HG02798 (cell line): Measurements from ENCODE around the gene RBL2.
"Not testable (repeated sequence)": the region's sequence is repeated elsewhere in the genome, so short reads cannot be mapped to it uniquely, and the experiment has no call there.

Experiments
- ATAC-seq: cut with Tn5 transposase; IDR thresholded peaks from one replicate; pipeline ENCODE4 v1.9.1; 2021; ENCODE audit warnings: mild to moderate bottlenecking; ENCODE audit not compliant: unreplicated experiment, poor library complexity

Gene RBL2

GRCh38 chr16:53530046-53530445 lies 95.8 kb downstream of the RBL2 start:
- no peak for ATAC-seq

GRCh38 chr16:53530741-53531140 lies 96.5 kb downstream of the RBL2 start:
- ATAC-seq, result no peak

GRCh38 chr16:53534206-53534605 lies 99.9 kb downstream of the RBL2 start:
- ATAC-seq, result no peak

- no peak for ATAC-seq
Observed at GRCh38 chr16:53537626-53538025, 103.4 kb downstream of the RBL2 start.

GRCh38 chr16:53539346-53539745 lies 105.1 kb downstream of the RBL2 start:
- ATAC-seq, result not testable (repeated sequence)

GRCh38 chr16:53539759-53540718 lies 105.8 kb downstream of the RBL2 start:
- ATAC-seq, result not testable (repeated sequence)
